Tibial nerve (tissue), 4 donors: ENCODE measurements around the gene PKNOX2.

Source experiments
- CTCF ChIP-seq, 5 experiments: fragments of 200-600 bp in 3 of 5; fragments of 450-650 bp in 2 of 5; sonication (generic) in 3 of 5; IDR thresholded peaks; one replicate each; pipeline ENCODE4 v1.5.1; 2016 to 2019; ENCODE audit warnings: antibody characterized with exemption in 5 of 5, mild to moderate bottlenecking in 3 of 5, moderate library complexity in 2 of 5
- EP300 ChIP-seq, 2 donors: sonication (generic); formaldehyde crosslinking; IDR thresholded peaks; one replicate each; pipeline ENCODE4 v1.6.1; 2017; ENCODE audit warnings: antibody characterized with exemption in 2 of 2, mild to moderate bottlenecking in 1 of 2
- POLR2A ChIP-seq, 2 donors: fragments of 450-650 bp; IDR thresholded peaks; one replicate each; pipeline ENCODE4 v1.6.1; 2017; ENCODE audit warnings: antibody characterized with exemption in 2 of 2, mild to moderate bottlenecking in 2 of 2, moderate library complexity in 2 of 2

DNA sequence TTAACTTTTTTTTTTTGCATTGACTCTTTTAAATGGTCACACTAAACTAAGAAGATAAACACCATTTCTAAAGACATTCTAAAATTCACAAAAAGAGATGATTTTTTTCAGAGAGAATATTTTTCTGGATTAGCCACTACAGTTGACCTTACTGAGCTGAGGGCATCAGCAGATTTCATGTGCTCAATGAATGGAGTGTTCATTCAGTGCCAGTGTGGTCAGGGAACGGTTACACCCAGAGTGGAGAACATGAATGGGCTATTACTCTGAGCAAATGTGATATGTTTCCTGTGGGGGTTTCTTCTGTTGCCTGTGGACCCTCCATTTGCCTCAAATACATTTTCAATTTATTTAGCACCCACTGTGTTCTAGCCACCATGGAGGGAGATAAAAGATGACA is 19.1 kb downstream of the PKNOX2 start:
- TF ChIP-seq POLR2A (IDR thresholded peaks at IDR 0.05) (no peak), CTCF (IDR thresholded peaks at IDR 0.05) (no peak), EP300 (IDR thresholded peaks at IDR 0.05) (no peak)
